Stimulated activated CD8-positive, alpha-beta memory T cell treated with anti-CD3 and anti-CD28 coated beads, Interleukin-2, amount 100 ng/mL, for 48 hours (primary cell): ENCODE results near the gene GLRX.
"Not testable (repeated sequence)": the region's sequence is repeated elsewhere in the genome, so short reads cannot be mapped to it uniquely, and the experiment has no call there.

Source experiments
- DNase-seq, 2 donors: peaks; one replicate each; pipeline ENCODE4 v3.0.0-alpha.2; 2020; ENCODE audit warnings: low read depth in 2 of 2

GLRX gene

DNA sequence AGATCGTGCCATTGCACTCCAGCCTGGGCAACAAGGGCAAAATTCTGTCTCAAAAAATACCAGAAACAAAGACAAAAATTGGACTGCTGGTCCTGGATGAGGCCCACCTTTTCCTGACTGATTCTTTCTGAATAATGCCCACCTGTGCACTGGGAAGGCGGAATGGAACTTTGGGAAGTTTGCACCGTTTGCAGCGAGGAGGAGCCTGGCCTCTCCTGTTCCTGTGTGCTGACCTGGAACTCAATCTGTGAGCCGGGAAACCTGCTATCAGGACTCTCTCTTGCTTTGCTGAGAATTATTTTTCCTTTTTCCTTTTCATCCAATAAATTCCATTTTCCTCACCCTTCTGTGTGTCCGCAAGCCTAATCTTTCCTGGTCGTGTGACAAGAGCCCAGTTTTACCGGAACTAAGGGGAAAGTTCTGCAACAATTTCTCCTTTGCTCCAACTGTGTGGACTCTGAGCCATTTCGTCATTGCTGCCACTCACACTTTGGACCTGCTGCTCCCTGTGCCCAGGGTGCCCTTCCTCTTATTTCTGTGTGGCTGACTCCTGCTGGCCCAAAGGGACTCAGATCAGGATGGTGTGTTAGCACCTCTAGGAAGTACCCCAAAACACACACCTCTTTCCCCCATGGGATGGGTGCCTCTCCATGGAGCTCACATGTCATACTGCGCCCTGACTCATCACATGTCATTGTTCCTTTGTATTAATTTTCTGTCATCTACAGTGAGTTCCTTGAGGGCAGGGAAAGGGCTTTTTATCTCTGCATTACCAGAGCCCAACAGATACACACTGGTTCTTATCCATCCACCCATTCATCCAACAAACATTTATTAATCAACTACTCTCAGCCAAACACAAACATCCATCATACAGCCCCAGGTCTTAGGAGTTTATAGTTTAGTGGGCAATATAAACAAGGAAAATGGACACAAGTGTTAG, 4.7 kb upstream of the GLRX start:
- no peak for DNase-seq

DNA sequence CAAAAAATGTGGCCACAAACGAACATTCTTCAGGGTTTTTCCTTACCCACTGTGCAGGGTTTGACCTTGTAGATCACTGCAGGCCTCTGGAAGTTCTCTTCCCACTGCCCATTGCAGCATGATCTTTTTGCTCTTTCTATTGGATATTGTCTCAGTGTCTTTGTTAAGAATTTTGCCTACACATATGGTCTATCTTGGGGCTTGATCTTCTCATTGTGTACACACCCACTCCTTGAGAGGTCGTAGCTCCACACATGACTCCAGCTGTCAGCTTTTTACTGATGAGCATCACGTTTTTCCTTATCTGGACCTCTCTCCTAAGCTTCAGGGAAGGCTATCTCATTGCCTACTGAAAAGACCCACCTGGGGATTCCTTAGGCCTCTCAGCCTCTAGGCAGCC, 3.0 kb upstream of the GLRX start:
- DNase-seq = no peak

DNA sequence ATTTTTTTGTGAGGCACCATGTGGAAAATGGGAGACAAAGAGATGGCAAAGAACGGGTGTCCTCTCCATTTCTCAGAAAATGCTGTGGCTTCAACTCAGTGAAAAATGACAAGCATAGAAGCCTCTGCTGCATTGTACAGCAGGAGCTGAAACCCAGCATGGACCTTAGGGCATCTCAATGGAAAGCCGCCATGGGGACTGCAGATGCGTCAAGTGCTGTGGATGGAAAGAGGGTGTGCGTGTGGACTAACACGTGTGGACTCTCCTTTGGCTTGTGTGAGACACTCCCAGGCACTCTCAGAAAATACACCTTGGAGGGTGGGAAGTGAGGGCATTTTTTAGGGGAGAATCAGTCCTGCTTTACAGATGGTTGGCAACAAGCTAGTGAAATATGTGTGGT, 2.2 kb upstream of the GLRX start:
- no peak for DNase-seq

DNA sequence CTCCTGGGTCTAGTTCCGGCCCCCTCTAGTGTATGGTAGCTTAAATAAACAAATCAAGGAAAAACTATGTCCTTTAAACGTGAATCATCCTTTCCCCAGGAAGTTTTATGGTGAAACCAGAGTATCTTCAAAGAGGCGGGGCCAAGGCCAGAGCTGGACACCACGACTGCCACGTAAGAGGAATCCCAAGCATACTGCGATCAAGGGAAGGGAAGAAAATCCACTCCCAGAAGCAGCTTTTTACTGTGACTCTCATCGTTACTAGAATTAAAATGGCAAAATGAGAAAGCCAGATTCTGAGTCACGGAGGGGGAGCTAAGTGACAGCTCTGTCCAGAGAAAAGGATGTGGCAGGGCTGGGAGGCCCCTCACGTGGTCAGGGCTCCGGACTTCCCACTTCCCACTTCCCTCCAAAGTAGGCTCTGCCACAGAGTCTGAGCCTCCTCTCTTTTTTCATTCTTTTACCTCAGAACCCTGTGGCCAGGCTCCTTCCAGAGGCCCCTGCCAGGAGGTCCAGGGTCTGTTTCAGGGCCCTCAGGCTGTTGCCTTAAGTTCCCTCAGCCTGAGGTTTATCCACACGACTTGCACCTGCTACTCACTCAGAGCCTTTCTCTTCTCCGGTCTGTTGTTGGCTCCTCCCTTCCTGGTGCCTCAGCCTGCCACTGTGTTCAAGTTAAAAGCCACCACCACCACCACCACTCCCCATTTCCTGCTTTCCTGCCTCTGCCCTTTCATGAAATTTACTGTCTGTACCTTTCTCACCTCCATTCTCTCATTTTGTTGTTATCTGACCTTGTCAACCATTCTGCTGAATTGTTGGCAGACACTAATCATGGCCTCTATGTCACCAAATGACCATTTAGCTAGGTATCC, 1.4 kb upstream of the GLRX start:
- no peak for DNase-seq

DNA sequence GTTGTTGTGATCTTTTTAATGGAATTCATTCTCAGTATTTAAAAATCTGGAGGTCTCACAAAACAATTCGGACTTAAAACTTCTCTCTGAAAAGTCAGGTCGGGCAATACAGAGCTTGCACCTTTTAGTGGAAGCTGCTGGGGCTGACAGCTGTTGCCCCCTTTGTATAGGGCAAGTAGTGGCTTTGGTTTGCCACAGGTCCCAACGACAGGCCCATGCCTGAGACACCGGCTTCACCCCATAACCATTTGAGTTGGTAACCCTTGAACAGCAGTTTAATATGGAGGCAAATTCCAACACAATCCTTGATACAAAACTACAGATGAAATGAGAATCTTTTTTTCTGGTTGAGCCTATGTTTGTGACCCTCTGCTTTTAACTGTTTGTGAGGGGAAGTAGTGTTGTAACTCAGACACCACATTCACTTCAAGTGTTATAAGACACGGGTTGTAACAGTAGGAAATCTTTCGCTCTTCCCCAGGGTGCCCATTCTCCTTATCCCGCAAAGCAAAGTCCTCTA, 752 bp upstream of the GLRX start:
- no peak for DNase-seq

DNA sequence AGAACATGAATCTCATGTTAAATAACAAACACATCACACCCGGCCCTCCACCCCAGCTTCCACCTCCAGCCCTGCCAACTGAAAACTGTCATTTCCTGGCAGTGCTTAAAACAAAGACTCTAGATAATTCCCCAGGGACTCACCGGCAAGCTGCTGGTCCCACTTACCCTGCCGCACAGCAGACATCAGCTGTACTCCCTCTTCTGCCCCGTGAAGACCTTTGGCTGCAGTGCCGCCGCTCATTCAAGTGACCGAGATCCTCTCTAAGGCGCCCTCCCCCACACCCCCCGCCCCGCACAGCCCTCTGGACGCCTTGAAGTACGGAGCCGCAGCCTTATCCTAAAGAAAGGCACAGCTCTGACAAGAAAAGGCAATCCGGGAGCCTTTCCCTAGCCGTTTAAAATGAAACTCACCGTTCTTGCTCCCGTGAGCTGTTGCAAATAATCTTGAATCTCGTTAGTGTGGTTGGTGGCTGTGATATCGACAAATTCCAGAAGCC, 434 bp downstream of the GLRX start:
- DNase-seq = no peak

DNA sequence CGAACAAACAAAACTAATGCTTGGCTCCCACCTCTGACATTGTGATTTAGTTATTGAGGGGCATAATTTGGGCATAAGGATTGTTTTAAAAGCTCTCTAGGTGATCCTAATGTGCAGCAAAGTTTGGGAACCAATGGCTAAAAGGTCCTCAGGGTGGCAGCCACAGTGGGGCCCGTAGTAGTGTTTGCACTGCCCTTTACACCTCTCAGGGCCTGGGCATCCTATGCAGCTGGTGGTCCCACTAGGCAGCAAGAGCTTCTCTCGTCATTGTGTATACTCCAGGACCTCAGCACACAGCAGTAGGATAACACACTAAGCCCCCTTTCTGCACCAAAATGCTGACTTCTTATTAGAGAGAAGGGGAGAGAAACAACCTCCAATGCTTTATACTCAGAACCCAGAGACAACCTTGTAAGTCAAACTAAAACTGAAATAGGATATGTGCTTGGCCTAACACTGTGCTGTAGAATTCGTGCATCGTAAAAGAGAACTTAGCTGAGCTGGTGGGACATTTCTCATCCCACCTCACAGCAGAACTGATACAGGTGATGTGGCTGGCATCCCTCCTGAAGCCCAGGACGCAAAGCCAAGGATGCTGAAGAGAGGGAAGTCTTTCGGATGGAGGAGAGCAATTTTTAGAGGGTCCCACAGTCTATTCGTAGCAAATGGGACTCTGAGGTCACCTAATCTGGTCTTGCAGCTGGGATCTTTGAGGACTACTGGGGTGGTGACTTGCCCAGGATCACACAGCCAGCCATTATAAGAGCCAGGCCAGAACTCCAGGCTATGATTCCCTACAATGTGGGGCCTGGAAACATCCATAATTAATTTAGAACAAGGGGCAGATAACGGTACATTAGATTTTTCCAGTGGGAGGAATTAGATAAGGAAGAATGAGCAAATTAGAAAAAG, 1.2 kb downstream of the GLRX start:
- DNase-seq = no peak

DNA sequence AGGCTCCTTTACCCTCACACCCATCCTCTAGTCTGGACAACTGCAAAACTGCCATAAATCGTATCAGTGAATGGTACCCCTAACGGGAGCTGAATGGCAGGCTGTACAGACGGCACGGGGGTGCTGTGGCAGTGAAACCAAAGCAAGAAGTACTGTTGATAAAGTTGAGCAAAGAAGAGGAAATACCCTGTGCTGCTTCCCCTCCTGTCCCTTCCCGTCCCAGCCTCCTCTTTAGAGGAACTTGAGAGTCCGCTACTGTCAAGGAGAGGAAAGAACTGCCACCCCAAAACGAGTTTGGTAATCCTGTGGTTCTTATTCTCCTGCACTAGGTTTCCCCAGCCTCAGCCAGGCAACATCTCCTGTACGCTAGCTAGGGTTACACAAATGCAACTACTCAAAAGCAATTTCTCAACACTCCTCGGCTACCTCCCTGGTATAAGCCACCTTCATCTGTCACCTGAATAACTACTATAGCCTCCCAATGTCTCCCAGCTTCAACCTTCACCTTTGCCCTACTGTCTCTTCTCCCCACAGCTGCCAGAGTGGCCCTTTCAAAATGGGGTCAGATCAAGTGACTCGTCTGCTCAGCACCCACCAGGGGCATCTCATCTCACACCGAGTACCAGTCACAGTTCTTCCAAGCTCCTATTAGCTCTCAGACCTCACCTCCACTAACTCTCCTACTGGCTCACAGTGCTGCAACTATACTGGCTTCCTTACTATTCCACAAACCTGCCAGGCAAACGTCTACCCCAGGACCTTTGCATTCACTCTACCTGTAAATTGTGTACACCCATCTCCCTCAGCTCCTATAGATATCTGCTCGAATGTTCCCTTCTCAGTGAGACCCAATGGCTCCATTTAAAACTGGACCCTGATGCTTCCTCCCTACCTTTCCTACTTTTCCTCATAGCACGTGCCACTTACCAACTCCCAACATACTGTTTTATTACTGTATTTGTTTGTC, 4.1 kb downstream of the GLRX start:
- no peak for DNase-seq

DNA sequence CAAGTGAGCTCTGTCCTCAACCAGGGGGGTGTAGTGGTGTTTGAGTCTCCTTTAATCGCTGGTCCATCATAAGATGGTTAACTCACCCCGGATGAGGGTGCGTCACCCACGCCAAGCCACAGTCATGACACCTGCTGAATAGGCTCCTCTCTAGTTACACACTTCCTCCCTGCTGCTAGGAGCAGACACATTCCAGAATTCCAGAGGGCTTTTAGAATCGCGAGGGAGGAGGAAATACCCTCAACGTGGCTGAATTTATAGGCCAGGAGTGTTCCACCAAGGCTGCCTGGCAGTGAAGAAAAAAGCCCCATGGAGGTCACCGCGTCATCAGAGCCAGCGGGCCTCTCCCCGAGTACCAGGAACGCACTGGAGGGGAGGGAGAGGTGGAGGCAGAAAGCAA, 5.1 kb downstream of the GLRX start:
- no peak for DNase-seq

DNA sequence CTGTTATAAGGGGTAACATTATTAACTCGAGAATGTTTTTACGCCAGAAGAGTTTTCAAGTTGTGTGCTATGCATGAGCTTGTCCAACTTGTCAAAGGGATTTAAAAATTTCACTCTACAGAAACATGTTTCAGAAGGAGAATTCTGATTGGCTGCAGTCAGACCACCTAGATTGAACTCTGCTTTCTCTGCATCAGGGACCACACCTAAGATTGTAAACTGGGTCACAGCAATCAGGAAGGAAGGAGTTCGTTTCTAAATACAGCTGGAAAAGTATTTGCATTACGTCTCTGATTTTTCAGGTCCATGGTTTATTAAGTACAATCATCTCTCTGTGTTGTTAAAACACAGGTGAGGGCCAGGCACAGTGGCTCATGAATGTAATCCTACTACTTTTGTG, 5.8 kb downstream of the GLRX start:
- DNase-seq = no peak

DNA sequence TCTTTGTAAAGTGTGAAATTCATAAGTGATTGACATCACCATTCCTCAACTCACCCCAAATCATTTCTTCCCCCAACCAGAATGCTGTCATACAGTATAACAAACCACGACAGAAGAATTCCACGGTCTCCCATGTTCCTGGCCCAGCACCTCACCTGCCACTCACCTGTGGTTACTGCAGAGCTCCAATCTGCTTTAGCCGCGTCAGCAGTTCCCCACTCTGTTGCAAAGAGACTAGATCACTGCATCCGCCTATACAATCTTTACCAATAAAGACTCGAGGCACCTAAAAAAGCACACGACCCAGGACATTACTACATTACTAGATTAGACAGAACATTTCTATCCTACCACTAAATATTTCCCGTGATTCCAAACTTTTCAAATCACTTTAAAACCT, 6.2 kb downstream of the GLRX start:
- DNase-seq = no peak

DNA sequence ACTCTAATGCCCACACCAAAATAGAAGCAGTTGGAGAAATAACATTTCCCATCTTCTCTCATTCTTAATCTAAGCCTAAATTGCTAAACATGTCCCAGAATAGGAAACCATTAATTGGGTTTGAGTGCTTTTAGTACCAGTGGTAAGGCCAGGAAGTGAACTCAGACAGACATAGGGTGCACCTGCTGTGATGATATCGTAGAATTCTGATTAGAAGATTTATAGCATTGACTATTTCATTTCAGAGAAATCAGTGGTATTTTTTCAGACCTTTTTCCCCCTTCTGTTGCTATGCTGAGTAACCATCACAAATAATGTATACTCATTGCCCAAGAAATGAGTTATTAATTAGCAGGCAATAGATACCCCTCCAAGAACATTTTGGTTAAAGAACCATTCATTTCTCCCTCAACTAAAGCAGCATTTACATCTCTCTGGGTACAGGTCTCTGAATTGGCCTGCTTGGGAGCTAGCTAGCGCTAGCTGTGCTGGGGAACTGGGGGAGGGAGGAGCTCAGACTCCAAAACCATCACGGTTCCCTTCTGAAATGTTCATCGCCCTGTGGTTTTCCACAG, 7.3 kb downstream of the GLRX start:
- DNase-seq = no peak

DNA sequence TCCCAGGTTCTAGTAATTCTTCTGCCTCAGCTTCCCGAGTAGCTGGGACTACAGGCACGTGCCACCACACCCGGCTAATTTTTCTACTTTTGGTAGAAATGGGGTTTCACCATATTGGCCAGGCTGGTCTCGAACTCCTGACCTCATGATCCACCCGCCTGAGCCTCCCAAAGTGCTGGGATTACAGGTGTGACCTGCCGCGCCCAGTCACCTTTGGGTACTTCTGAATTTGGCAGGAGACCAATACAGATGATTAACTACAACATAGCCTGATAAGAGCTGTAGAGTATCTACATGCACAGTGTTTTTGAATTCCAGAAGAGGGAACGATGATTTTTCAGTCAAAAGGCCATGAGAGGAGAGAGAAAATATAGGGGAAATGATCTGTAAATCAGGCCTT, 9.5 kb downstream of the GLRX start:
- not testable (repeated sequence) for DNase-seq

DNA sequence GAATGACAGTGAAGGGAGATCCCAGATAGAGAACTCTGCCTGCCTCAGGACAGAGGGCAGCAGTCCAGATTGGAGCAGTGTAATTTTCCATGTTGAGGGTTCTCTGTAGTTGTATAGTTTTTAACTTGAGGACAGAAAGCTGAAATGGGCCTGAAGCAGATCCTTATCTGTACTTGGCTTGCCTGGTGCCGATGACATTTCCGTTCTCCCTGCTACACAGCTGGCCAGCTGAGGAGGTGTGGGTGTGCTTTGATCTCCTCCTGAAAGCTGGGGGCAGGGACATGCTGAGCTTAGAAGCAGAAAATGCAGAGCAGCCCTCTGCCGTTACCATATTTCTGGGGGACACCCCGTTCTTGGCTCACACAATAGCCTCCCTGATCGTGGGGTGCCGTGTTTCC, 10.5 kb downstream of the GLRX start:
- DNase-seq = no peak

DNA sequence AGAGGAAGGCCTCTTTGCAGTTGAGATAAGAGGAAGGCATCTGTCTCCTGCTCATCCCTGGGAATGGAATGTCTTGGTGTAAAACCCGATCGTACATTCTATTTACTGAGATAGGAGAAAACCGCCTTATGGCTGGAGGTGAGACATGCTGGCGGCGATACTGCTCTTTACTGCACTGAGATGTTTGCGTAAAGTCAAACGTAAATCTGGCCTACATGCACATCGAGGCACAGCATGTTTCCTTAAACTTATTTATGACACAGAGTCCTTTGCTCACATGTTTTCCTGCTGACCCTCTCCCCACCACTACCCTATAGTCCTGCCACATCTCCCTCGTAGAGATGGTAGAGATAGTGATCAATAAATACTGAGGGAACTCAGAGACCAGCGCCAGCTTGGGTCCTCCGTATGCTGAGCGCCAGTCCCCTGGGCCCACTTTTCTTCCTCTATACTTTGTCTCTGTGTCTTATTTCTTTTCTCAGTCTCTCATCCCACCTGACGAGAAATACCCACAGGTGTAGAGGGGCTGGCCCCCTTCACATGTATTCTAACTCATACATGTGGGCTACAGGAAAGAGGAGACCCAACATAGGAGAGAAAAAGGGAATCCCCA, 11.0 kb downstream of the GLRX start:
- DNase-seq = not testable (repeated sequence)

DNA sequence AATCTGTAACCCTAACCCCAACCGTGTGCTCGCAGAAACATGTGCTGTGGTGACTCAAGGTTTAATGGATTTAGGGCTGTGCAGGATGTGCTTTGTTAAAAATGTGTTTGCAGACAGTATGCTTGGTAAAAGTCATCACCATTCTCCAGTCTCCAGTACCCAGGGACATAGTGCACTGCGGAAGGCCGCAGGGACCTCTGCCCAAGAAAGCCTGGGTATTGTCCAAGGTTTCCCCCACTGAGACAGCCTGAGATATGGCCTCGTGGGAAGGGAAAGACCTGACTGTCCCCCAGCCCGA, 11.5 kb downstream of the GLRX start:
- not testable (repeated sequence) for DNase-seq

DNA sequence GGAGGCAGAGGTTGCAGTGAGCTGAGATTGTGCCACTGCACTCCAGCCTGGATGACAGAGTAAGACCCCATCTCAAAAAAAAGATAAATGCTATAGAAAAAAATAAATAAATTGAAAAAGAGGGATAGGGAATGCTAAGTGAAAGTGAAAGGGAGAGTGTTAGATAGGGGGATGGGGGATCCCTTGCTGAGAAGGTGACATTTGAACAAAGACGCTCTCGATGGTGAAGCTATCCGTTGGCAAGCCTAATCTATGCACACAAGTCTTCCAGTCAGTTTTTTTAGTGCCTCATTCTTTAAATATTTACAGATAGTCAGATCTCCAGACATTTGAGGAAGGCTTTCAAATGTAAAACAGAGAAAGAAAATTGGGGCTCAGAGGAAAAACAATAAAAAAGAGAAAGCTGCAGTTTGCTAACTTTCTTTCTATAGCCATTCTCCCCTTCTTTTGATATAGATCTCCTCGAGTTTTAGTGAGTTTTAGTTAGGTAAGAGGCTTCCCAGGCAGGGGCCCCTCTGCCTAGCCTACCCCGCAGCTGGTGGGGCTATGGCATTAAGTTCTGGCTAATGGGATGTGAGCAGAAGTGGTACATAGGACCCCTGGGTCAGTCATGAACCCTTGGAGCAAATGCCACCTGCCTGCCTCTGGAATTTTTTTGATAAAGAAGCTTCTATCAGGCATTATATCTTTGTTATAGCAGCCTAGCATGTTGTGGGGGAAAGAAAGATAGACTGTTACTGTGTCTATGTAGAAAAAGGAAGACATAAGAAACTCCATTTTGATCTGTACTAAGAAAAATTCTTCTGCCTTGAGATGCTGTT, 12.0 kb downstream of the GLRX start:
- no peak for DNase-seq

DNA sequence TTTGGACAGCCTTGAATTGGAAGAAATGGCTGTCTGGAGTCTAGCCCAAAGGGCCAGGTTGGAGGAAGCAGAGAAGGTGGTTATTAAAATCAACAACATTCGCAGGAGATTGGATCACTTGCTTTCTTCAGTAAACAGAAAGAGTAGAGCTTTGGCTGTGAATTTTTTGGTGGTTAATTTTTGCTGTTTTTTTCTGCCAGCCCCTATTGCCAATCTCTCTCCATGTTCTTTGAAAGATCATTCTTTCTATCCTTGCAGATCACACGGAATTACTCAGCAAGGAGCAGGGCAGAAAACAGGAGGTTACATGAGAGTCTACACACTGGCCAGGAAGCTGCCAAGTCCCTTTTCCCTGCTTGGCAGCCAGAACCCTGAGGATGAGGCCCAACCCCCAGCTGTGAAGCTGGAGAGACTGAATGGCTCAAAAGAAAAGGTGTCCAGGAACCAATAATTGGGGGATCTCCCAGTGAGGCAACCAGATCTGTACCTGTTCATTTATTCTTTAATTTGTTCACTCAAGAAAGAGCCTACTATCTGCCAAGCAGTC, 13.0 kb downstream of the GLRX start:
- DNase-seq = no peak
